HG03097 (cell line): ENCODE data around the gene VTI1A.

ENCODE experiments used
- ATAC-seq: cut with Tn5 transposase; IDR thresholded peaks from one replicate; pipeline ENCODE4 v1.9.1; 2021; ENCODE audit not compliant: unreplicated experiment, low FRiP score

Gene VTI1A

GRCh38 chr10:112738606-112739591 lies 291.9 kb downstream of the VTI1A start:
- ATAC-seq = no peak

GRCh38 chr10:112739592-112740353 lies 292.8 kb downstream of the VTI1A start:
- no peak for ATAC-seq

DNA sequence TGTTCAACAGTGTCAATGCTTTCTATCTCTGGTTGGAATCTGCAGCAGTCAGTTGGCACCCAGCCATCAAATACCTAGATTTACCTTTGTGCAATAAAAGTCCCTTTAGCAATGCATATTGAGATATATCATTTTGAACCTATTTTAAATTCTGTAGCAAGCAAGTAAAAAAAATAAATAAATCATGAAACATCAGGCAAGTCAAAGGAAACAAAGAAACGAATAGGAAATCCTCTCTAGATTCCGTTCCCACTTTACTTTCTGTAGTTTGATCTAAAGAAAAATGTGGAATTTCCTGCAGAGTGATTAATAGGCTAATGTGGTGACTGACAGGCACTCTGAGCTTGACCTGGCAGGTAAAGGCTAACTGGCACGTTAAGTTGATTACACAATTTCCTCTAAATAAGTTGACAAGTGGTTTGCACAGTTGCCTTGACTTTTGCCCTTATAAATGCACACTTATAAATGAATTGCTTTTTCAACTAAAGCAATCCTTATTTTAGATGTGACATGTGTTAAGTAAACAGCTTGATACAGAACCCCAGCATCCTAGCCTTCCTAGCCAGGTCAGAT lies 294.9 kb downstream of the VTI1A start:
- ATAC-seq = no peak

GRCh38 chr10:112744181-112745096 lies 297.4 kb downstream of the VTI1A start:
- ATAC-seq = no peak

GRCh38 chr10:112746329-112746728 lies 299.3 kb downstream of the VTI1A start:
- ATAC-seq = no peak

DNA sequence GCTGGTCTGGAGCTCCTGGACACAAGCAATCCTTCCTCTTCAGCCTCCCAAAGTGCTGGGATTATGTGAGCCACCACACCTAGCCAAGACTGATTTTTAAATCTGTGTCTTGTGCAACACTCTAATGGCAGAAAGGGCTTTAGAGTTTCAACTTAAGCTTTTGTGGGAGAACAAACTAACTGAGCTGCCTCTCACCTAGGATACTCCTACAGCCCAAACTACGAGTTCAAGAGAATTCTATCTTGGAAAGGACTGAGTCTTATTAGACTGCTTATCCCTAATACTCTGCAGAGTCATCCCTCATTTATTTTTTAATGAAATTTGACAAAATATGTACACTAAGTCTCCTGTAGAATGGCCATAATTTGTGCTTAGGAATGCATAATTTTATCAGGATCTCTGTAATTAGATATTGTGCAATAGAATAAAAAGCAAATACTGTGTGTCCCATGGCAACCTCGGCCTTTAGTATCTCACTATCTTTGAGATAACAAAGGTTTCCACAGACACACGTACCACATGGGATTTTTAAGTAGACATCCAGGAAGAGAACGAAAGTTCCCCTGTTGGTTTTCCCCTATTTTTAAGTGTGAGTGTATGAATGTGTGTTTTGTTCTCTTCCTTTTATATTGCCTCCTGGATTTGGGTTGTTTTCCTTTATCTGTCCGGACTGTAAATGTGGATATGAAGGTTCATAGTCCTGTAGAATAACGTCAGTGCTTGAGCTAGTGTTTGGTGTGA lies 303.6 kb downstream of the VTI1A start:
- ATAC-seq = no peak

GRCh38 chr10:112751651-112752050 lies 304.6 kb downstream of the VTI1A start:
- no peak for ATAC-seq

- no peak for ATAC-seq
These were observed 305.3 kb downstream of the VTI1A start for GRCh38 chr10:112752288-112752687.

DNA sequence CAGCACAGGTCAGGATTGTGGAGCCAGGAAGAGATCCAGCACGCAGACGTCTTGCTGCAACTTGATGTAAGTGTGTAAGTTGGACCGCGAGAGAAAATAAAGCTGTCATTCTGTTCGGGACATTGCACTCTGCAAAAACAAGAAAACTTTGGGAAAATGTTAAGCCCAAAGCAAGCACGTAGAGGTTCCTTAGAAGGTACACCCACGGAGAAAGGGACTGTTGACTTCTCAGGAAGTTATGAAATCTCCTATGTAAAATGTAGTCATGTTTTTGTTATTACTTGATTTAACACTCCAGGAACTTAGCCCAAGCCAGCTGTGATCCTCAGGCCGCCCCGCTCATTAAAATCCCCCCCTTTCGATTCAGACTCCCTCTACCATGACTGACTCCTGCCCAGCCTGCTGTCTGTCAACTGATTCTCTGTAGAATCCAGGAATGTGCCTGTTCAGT lies 307.0 kb downstream of the VTI1A start:
- ATAC-seq = no peak

DNA sequence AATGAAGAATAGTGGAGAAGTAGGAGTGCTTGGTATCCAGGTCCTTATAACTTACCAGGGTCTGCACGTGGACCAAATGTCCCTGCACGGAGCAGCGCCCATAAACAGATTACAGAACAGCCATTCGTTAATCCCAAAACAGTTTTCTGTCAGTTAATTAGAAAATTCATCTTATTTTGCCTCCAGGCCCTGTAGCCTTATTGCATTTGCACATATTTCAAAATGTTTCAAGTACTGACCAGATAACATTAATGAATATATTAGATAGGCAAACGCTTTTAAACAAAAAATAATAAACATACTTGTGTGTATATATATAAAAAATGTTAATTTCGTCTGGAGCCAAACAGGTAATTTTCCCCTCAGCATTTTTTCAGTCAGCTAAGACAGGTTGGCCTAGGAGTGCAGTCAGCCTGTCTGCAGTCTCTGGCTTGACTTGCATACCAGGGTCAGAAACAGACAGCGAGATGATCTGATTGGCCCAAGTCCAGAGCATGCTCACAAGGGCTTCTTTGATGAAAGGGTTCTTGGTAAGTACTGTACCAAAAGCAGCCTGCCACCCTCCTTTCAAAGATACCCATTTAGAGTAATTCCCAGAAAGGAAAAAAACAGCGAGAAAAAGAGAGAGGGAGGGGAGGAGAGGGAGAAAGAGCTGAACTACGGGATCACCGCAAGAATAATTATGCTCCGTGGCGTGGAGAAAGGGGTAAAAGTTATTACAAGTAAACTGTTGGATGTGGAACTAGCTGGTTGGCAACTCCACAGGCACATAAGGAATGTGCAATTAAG lies 308.6 kb downstream of the VTI1A start:
- ATAC-seq = no peak

DNA sequence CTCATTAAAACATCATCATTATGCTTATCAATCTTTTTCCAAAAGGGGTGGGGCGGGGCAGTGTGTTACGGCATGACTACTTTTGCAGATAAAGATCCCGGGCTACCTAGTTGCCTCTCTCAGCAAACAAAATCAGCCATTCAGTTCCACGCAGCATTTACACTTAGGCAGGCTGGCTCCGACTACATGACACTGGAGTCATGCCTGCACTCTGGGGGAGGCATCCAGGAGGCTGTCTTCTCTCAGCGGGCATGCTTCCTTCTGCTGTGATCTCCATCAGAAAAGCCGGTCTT lies 309.2 kb downstream of the VTI1A start:
- ATAC-seq = no peak

- no peak for ATAC-seq
These were observed 311.9 kb downstream of the VTI1A start for GRCh38 chr10:112758961-112759360.

DNA sequence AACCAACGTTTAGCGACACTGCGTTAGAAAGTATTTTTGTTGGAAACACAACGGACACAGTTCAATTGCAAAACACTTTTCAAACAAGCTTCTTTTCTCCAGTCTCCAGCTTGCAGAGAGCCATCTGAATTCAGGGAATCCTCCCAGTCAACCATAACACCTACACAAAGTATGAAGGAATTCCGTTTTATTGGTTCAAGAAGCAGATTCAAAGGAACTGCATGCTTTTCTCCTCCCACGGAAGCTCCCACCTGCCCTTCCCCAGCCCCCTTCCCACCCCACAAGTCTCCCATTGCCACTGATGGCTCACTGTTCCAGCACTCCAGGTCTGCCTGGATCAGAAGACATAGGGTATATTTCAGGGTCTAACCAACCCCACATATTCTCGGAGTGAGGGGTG lies 312.5 kb downstream of the VTI1A start:
- ATAC-seq = no peak

DNA sequence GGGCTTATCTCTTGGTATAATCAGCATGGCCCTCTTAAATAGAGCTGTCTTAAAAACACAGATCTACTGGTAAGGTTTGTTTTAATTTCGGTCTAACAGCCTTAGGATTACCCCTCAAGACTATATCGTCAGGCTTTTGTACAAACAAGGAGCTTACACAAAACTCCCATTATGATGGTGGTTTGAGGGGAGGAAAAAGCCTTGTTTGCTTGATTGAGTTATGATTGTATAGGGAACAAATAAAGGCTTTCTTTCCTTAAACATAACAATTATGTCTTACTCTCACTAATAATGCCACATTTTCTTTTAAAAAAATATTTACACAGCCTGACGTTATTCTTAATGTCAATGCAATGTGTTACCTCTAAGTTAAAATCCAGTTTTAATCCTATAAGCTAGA lies 314.2 kb downstream of the VTI1A start:
- no peak for ATAC-seq

DNA sequence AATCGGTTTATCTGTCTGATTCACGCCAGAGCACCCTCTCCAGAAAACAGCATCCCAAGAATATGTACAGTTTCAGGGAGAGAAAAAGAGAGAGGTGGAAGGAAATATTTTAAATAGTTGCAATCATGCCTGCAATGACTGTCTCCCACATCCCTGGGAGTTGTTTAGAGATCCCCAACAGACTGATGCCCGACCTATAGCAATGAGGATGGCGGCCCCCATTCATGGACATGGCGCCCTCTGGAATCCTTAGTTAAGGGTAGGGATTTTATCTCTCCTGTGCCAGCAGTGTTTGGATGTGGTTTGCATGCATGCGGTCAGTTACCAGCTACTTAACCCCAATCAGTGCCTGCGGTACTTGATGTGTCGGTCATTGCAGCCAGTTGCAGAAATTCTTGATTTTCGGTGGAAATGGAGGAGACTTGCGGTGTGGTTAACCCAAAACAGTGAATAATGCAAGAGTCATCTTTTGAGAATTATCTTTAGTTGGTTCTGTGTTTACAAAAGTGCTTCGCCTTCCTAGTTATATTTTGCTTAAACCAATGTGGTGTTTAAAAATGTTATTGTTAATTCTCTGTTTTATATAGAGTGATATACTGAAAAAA lies 317.0 kb downstream of the VTI1A start:
- no peak for ATAC-seq

- no peak for ATAC-seq
These were observed 318.8 kb downstream of the VTI1A start for GRCh38 chr10:112765717-112766235.

GRCh38 chr10:112766636-112767035 lies 319.6 kb downstream of the VTI1A start:
- ATAC-seq = no peak

- no peak for ATAC-seq
These were observed 320.1 kb downstream of the VTI1A start for GRCh38 chr10:112767156-112767555.
